ENCODE results near the gene EMC8.

Gene EMC8

GRCh38 chr16:85799497-85800320 lies at the start of gene EMC8, which contains the start of gene COX4I1:
Gene EMC8, minus strand, starts transcription at chr16:85799544. Its CDS starts 249 bp downstream, at chr16:85799295.
Gene COX4I1, plus strand, starts transcription at chr16:85799695. Its CDS starts 1,511 bp downstream, at chr16:85801206.
- TF ChIP-seq GATA2 (IDR thresholded peaks at IDR 0.05; ENCODE audit: low read depth, low read length) (no peak), GATA3 (IDR thresholded peaks at IDR 0.05; ENCODE audit: low read depth, low read length) (no peak)

GRCh38 chr16:85848986-85849385 lies 49.6 kb upstream of the EMC8 start:
- no peak for TF ChIP-seq GATA3 (IDR thresholded peaks at IDR 0.05; ENCODE audit: low read depth, low read length)
- TF ChIP-seq GATA2 (IDR thresholded peaks at IDR 0.05; ENCODE audit: low read depth, low read length): no peak

GRCh38 chr16:85847681-85848601 lies 48.6 kb upstream of the EMC8 start:
- TF ChIP-seq GATA3 (IDR thresholded peaks at IDR 0.05; ENCODE audit: low read depth, low read length) (no peak), GATA2 (IDR thresholded peaks at IDR 0.05; ENCODE audit: low read depth, low read length) (no peak)

- no peak for TF ChIP-seq GATA2 (IDR thresholded peaks at IDR 0.05; ENCODE audit: low read depth, low read length)
- TF ChIP-seq GATA3 (IDR thresholded peaks at IDR 0.05; ENCODE audit: low read depth, low read length): no peak
Measured at GRCh38 chr16:85847036-85847435, 47.7 kb upstream of the EMC8 start.

- TF ChIP-seq GATA3 (IDR thresholded peaks at IDR 0.05; ENCODE audit: low read depth, low read length) (no peak), GATA2 (IDR thresholded peaks at IDR 0.05; ENCODE audit: low read depth, low read length) (no peak)
Measured at GRCh38 chr16:85846461-85846860, 47.1 kb upstream of the EMC8 start.

GRCh38 chr16:85845266-85845665 lies 45.9 kb upstream of the EMC8 start:
- no peak for TF ChIP-seq GATA2 (IDR thresholded peaks at IDR 0.05; ENCODE audit: low read depth, low read length)

GRCh38 chr16:85844786-85845185 lies 45.4 kb upstream of the EMC8 start:
- no peak for TF ChIP-seq GATA3 (IDR thresholded peaks at IDR 0.05; ENCODE audit: low read depth, low read length)
- TF ChIP-seq GATA2 (IDR thresholded peaks at IDR 0.05; ENCODE audit: low read depth, low read length): no peak

- no peak for TF ChIP-seq GATA3 (IDR thresholded peaks at IDR 0.05; ENCODE audit: low read depth, low read length)
- TF ChIP-seq GATA2 (IDR thresholded peaks at IDR 0.05; ENCODE audit: low read depth, low read length): no peak
Measured at GRCh38 chr16:85844169-85844481, 44.8 kb upstream of the EMC8 start.

GRCh38 chr16:85843471-85844168 lies 44.3 kb upstream of the EMC8 start:
- TF ChIP-seq GATA2 (IDR thresholded peaks at IDR 0.05; ENCODE audit: low read depth, low read length) (no peak), GATA3 (IDR thresholded peaks at IDR 0.05; ENCODE audit: low read depth, low read length) (no peak)

GRCh38 chr16:85842848-85843247 lies 43.5 kb upstream of the EMC8 start:
- TF ChIP-seq GATA3 (IDR thresholded peaks at IDR 0.05; ENCODE audit: low read depth, low read length) (no peak), GATA2 (IDR thresholded peaks at IDR 0.05; ENCODE audit: low read depth, low read length) (no peak)

- TF ChIP-seq GATA2 (IDR thresholded peaks at IDR 0.05; ENCODE audit: low read depth, low read length) (no peak), GATA3 (IDR thresholded peaks at IDR 0.05; ENCODE audit: low read depth, low read length) (no peak)
Measured at GRCh38 chr16:85842435-85842834, 43.1 kb upstream of the EMC8 start.

GRCh38 chr16:85840801-85841200 lies 41.5 kb upstream of the EMC8 start:
- TF ChIP-seq GATA2 (IDR thresholded peaks at IDR 0.05; ENCODE audit: low read depth, low read length) (no peak), GATA3 (IDR thresholded peaks at IDR 0.05; ENCODE audit: low read depth, low read length) (no peak)

GRCh38 chr16:85840395-85840794 lies 41.1 kb upstream of the EMC8 start:
- no peak for TF ChIP-seq GATA3 (IDR thresholded peaks at IDR 0.05; ENCODE audit: low read depth, low read length)
- TF ChIP-seq GATA2 (IDR thresholded peaks at IDR 0.05; ENCODE audit: low read depth, low read length): no peak

GRCh38 chr16:85839681-85840240 lies 40.4 kb upstream of the EMC8 start:
- TF ChIP-seq GATA3 (IDR thresholded peaks at IDR 0.05; ENCODE audit: low read depth, low read length) (no peak), GATA2 (IDR thresholded peaks at IDR 0.05; ENCODE audit: low read depth, low read length) (no peak)
